HG02884 (cell line): ENCODE results near the gene KLHL22.
"Not testable (repeated sequence)": the region's sequence is repeated elsewhere in the genome, so short reads cannot be mapped to it uniquely, and the experiment has no call there.

Experiments
- ATAC-seq: cut with Tn5 transposase; IDR thresholded peaks from one replicate; pipeline ENCODE4 v1.9.1; 2021; ENCODE audit warnings: mild to moderate bottlenecking, moderate library complexity; ENCODE audit not compliant: unreplicated experiment

The KLHL22 gene

DNA sequence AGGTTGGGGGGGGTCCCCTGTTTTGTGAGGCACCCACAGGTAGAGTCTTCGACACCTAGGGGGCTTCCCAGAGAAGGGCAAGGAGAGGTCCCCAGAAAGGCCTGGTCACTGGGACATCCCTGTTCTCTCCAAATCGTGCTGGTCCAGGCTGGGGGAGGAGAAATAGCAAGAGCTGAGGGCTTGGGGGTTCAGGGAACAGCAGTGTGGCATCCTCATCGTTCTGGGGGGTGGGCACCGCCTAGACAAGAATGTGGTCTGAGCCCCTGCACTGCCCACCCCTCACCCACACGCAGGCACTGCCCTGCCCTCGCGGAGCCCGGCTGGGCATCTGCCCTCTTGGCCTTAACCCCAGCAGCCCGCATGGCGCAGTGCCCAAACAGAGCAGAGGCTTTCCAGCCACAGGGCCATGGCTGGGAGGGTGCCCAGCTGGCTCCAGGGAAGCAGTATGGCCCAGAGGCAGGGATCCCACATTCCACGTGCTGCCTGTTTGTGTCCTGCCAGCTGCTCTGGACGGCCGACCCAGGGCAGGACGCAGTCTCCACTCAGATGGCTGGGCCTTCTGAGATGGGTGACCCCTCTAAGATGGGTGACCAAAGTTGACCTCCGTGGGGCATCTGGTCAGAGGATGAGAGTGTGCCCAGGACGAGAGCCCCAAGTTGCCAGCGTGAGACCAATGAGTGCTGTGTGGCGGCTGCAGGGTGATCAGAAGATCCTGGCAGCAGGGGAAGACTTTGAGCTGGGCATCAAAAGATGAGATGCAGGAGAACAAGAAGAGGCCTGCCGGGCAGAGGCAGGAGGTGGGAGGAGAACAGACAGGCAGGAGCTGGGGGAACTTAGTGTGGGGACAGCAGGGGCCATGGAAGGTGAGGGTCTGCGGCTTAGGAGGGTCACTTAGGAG lies 72.3 kb downstream of the KLHL22 start:
- no peak for ATAC-seq

GRCh38 chr22:20422271-20423007 lies 73.2 kb downstream of the KLHL22 start:
- no peak for ATAC-seq

DNA sequence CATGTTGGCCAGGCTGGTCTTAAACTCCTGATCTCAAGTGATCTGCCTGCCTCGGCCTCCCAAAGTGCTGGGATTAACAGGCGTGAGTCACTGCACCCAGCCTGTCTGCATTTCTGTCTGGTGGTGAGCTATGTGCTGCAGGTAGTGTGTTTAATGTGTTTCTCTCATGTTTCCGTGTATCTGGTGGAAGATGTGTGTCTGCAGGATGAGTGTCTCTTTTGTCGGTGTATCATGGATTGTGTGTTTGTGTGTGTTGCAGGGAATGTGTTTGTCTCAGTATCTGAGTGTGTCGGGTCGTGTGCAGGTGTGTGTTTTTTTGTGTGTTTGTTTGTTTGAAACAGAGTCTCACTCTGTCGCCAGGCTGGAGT lies 74.1 kb downstream of the KLHL22 start:
- ATAC-seq, result no peak

GRCh38 chr22:20420157-20420842 lies 75.3 kb downstream of the KLHL22 start:
- ATAC-seq, result no peak

DNA sequence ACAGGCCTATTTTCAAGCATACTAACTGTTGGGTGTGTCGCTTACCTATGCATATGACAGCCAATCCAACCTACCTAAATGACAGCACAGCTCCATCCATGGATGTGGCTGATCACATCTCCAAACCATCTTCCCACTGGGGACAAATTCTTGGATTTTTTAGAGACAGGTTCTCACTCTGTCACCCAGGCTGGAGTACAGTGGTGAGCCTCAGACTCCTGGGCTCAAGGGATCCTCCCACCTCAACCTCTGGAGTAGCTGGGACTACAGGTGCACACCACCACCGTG lies 76.0 kb downstream of the KLHL22 start:
- no peak for ATAC-seq

- ATAC-seq, result no peak
These were observed 77.3 kb downstream of the KLHL22 start for GRCh38 chr22:20418211-20418788.

DNA sequence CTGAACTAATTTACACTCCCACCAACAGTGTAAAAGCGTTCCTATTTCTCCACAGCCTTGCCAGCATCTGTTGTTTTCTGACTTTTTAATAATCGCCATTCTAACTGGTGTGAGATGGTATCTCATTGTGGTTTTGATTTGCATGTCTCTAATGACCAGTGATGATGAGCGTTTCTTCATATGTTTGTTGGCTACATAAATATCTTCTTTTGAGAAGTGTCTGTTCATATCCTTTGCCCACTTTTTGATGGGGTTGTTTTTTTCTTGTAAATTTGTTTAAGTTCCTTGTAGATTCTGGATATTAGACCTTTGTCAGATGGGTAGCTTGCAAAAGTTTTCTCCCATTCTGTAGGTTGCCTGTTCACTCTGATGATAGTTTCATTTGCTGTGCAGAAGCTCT lies 79.9 kb downstream of the KLHL22 start:
- not testable (repeated sequence) for ATAC-seq

DNA sequence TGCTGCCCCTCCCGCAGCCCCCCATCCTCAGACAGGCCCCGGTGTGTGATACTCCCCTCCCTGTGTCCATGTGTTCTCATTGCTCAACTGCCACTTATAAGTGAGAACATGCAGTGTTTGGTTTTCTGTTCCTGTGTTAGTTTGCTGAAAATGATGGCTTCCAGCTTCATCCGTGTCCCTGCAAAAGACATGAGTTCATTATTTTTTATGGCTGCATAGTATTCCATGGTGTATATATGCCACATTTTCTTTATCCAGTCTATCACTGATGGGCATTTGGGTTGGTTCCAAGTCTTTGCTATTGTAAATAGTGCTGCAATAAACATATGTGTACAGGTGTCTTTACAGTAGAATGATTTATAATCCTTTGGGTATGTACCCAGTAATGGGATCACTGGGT lies 80.4 kb downstream of the KLHL22 start:
- not testable (repeated sequence) for ATAC-seq

DNA sequence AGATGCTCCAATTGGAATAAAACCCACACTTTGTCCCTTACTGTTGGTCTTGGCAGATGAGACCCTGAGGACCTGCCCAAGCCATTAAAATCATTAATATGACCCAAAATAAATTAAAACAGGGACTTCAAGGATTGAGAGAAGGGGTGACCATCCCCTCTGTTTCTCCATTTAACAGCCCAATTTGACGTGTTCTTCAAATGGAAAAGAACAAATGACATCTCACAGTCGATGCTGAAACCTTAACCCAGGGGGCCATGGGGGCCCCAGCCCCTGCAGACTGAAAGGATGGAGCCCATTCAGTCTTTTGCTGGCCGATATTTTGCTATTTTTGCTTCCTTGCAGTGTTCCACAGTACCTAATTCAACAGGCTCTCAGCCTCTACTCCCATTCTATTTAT lies 81.1 kb downstream of the KLHL22 start:
- no peak for ATAC-seq

GRCh38 chr22:20414059-20414440 lies 81.5 kb downstream of the KLHL22 start:
- no peak for ATAC-seq

GRCh38 chr22:20413217-20414058 lies 82.2 kb downstream of the KLHL22 start:
- ATAC-seq, result no peak

DNA sequence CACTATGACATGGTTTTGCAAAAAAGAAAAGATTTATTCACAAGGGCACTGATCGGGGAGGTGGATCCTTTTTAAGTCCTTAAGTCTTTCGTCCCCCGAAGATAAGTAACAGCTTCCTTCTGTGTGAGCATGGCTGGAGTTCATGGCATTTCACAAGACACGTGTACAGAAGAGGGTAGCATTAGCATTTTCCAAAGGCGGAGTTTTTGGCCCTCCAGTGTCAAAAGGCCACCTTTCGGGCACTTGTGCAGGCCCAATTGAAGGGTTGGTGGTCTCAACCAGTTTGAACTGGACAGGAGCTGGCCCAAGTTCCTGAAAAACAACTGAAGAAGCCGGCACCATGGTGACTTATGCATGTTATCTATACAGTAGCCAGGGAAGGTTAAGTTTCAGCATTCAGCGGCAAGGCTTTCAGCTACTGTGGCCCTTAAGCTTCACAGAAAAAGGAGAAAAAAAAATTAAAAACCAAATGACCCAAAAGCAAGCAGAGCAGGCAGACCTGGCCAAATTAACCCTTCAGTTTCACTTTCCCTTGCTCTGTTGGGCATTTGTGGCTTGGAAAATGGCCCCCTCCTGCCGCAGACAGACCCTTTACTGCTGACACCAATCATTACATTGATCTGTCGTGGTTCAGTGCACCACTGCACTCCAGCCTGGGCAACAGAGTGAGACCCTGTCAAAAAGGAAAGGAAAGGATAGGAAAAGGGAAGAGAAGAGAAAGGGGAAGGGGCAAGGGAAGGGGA lies 83.0 kb downstream of the KLHL22 start:
- no peak for ATAC-seq

GRCh38 chr22:20409385-20409784 lies 86.2 kb downstream of the KLHL22 start:
- not testable (repeated sequence) for ATAC-seq

GRCh38 chr22:20408891-20409290 lies 86.7 kb downstream of the KLHL22 start:
- no peak for ATAC-seq

DNA sequence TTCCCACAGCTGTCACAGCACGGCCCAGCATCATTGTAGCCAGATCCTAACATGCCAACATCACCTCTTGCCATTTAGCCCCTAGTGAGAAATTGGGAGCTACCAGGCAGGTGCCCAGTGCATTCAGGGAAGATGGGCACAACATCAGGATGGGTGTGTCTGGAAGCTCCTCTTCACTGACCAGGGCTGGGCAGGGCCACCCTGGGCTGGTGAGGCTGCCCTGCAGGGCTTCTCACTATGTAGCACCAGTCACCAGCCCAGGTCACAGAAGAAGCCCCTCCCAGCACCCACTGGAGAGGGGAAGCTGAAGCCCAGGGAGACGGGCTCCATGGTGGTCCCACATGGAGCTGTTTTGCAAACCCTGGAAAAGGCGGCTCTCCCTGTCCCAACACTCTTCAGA lies 87.8 kb downstream of the KLHL22 start:
- no peak for ATAC-seq

- ATAC-seq, result no peak
These were observed 88.7 kb downstream of the KLHL22 start for GRCh38 chr22:20406686-20407408.

GRCh38 chr22:20405931-20406685 lies 89.5 kb downstream of the KLHL22 start:
- no peak for ATAC-seq

DNA sequence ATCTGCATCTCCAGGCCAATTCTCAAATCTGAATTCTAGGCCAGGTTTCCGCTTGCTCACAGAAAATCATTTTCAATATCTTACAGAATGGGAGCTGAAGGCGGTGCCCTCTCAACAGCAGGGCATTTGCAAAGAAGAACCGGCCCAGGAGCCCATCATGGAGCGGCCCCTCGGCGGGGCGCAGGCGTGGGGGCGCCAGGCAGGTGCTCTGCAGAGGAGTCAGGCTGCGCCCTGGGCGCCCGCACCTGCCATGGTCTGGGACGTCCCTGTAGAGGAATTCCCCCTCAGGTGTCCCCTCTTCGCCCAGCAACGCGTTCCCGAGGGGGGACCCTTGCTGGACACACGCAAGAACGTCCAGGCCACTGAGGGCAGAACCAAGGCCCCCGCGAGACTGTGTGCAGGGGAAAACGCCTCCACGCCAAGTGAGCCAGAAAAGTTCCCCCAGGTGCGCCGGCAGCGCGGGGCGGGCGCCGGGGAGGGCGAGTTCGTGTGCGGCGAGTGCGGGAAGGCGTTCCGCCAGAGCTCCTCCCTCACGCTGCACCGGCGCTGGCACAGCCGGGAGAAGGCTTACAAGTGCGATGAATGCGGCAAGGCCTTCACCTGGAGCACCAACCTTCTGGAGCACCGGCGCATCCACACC lies 90.2 kb downstream of the KLHL22 start:
- no peak for ATAC-seq
